HCT116 (cell line): ENCODE measurements around the gene NDUFS8.
"Not testable (repeated sequence)": the region's sequence is repeated elsewhere in the genome, so short reads cannot be mapped to it uniquely, and the experiment has no call there.

Experiments used
- CBX3 ChIP-seq: IDR thresholded peaks from 2 replicates; pipeline ENCODE4 v1.6.1; 2012; ENCODE audit warnings: low read depth
- CTCF ChIP-seq, 3 experiments: fragments of 200-600 bp in 1 of 3; sonication (generic) in 1 of 3; IDR thresholded peaks in 2 of 3; conservative IDR thresholded peaks in 1 of 3; 2 replicates each; pipeline ENCODE4 v1.5.1; 2012 to 2017; ENCODE audit warnings: low read depth in 2 of 3, low read length in 2 of 3, antibody characterized with exemption in 1 of 3, borderline replicate concordance in 1 of 3, control low read depth in 1 of 3, mild to moderate bottlenecking in 1 of 3, mixed read lengths in 1 of 3, mixed run types in 1 of 3, moderate library complexity in 1 of 3; ENCODE audit not compliant: insufficient read depth in 1 of 3
- EZH2 ChIP-seq: fragments of 200-600 bp; sonication (generic); IDR thresholded peaks from 2 replicates; pipeline ENCODE4 v1.6.1; 2017; ENCODE audit warnings: antibody characterized with exemption, mixed run types
- EZH2phosphoT487 ChIP-seq: fragments of 200-600 bp; IDR thresholded peaks from 2 replicates; pipeline ENCODE4 v1.6.1; 2018; ENCODE audit warnings: antibody characterized with exemption, borderline replicate concordance
- JUND ChIP-seq: IDR thresholded peaks from 2 replicates; pipeline ENCODE4 v1.6.1; 2012
- POLR2A ChIP-seq: IDR thresholded peaks from 2 replicates; pipeline ENCODE4 v1.7.0; 2011; ENCODE audit warnings: borderline replicate concordance; ENCODE audit not compliant: insufficient read depth, insufficient read length; ENCODE audit errors: extremely low read depth
- POLR2AphosphoS5 ChIP-seq: IDR thresholded peaks from 2 replicates; pipeline ENCODE4 v1.6.1; 2011; ENCODE audit warnings: mild to moderate bottlenecking, low read depth, low read length, moderate library complexity
- REST ChIP-seq: IDR thresholded peaks from 2 replicates; pipeline ENCODE4 v1.6.1; 2012; ENCODE audit warnings: low read depth
- ZNF274 ChIP-seq: fragments of 200-500 bp; sonication (Bioruptor generic); IDR thresholded peaks from 2 replicates; pipeline ENCODE4 v1.6.1; 2014; ENCODE audit warnings: mild to moderate bottlenecking, low read depth, low read length, inconsistent platforms

- TF ChIP-seq CTCF (IDR thresholded peaks at IDR 0.05 in 2 of 3, conservative IDR thresholded peaks at IDR 0.05 in 1 of 3; ENCODE audit: borderline replicate concordance in 1 of 3, insufficient read depth in 1 of 3, low read depth in 2 of 3, low read length in 2 of 3); JUND; POLR2A; ZNF274; REST; EZH2; POLR2AphosphoS5; EZH2phosphoT487; CBX3: not testable (repeated sequence)
Observed at GRCh38 chr11:67985302-67985701, 45.2 kb upstream of the NDUFS8 start.
